Measurements from ENCODE around the gene FARS2. TPM values are rescaled to one million over a fixed set of nuclear protein-coding genes. Genes with fewer than 3 reads are reported as not detected.

Gene FARS2
- polyA plus RNA-seq, 2 of the 4 experiments (the other 2 are of a cell fraction), result 12.9 to 17.5 TPM

DNA sequence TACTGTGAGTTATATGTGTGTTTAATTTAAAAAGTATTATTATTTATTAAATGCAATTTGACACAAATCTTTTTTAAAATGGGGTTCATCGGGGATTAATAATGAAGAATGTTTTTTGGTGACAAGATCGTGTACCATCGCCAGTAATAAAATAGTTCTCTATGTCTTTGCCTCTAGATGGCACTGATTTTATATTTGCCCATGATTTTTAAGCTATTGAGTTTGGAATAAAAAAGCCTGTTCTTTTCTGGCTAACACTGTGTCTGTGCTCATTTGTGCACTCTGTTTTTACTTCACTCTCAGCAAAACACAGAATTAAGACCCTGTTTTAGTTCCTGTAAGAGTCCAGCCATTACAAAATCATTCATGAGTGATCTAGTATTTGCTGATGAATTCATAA lies 127.0 kb downstream of the FARS2 start:
- ATAC-seq (no peak), FAIRE-seq (no peak), DNase-seq (ENCODE audit: low read depth in 1 of 2, low spot score in 1 of 2) (no peak)
- H3K4me2 ChIP-seq, result no peak overlapping the region
- H3K4me1 ChIP-seq, result no peaks in the 10 kb centered on the region
- no peak overlapping the region for H3K27ac ChIP-seq
- WGBS (ENCODE audit: missing lambda C conversion rate), result 91% methylated on average over 3 of the region's 3 CpGs
- CTCF ChIA-PET, result interaction anchor here (0.6 to 1.3 kb wide), 3 partner anchors 9 to 245 kb away, joined by 3 to 4 read pairs (median 3); no protein-coding TSS in a partner anchor
- H3K4me3 ChIP-seq, result no peak overlapping the region
- H3K9me3 ChIP-seq, result no peaks in the 10 kb centered on the region
- TF ChIP-seq PHF8 (IDR thresholded peaks at IDR 0.05; ENCODE audit: borderline replicate concordance, low read depth) (no peak), ESRRA (IDR thresholded peaks at IDR 0.05; ENCODE audit: borderline replicate concordance, low read length) (no peak), ZSCAN20 (CRISPR knock-in tag; IDR thresholded peaks at IDR 0.05) (no peak)
- POLR2A ChIA-PET, result no interaction called here

DNA sequence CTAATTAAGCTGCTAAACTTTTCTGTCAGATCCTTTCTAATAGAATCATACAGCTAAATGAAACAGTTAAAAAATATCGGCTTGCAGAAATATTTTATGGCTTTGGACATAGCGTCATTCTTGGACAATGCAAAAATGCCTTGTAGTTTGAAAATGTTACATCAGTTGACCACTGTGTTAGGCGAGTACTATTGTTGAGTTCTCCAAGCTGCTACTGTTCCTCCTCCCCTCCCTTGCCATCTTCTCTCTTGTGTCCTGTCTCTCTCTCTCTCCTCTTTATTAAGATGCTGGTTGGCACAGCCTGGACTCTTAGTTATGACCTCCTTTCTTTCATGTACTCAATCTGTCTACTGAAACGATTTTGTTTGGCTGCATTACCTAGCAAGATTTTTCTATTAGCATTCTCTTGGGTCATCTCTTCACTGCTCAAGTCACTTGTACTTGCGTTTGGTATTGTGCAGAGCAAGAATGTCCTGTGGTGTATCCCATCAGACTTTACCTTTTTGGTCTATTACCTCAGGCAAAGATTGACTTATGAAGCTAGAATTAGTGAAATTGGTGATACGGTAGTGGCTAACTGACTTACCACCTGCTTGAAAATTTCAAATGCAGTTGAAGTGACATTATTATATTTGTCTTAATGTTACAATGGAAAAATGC lies 127.9 kb downstream of the FARS2 start:
- ChIA-PET CTCF (interaction anchor here (0.7 to 1.3 kb wide), 2 partner anchors 10 to 245 kb away, joined by 3 to 4 read pairs; no protein-coding TSS in a partner anchor), POLR2A (no interaction called here)
- no peak for DNase-seq (ENCODE audit: low read depth in 1 of 2, low spot score in 1 of 2)
- no peak overlapping the region for H3K4me3 ChIP-seq
- no peak overlapping the region for H3K4me2 ChIP-seq
- no peak for FAIRE-seq
- 75% methylated on average over 6 of the region's 6 CpGs for WGBS (ENCODE audit: missing lambda C conversion rate)
- no peaks in the 10 kb centered on the region for H3K9me3 ChIP-seq
- H3K4me1 ChIP-seq, result no peaks in the 10 kb centered on the region
- no peak overlapping the region for H3K27ac ChIP-seq
- TF ChIP-seq HOXB5 (CRISPR knock-in tag; IDR thresholded peaks at IDR 0.05) (no peak), CHD2 (IDR thresholded peaks at IDR 0.05; ENCODE audit: low read length, partially characterized antibody) (no peak), CBX8 (IDR thresholded peaks at IDR 0.05) (no peak), RFX5 (IDR thresholded peaks at IDR 0.05) (no peak), FOSL2 (IDR thresholded peaks at IDR 0.05) (no peak), FOSL2 (CRISPR knock-in tag; IDR thresholded peaks at IDR 0.05) (no peak), KDM1A (IDR thresholded peaks at IDR 0.05; ENCODE audit: low read depth) (no peak), HOXB13 (CRISPR knock-in tag; IDR thresholded peaks at IDR 0.05; ENCODE audit: low read depth) (no peak), ZC3H11A (IDR thresholded peaks at IDR 0.05) (no peak), CEBPB (IDR thresholded peaks at IDR 0.05) (no peak)
- TF ChIP-seq, protein P1, sequence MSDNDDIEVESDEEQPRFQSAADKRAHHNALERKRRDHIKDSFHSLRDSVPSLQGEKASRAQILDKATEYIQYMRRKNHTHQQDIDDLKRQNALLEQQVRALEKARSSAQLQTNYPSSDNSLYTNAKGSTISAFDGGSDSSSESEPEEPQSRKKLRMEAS (IDR thresholded peaks at IDR 0.05), result no peak
- TF ChIP-seq, protein P2, sequence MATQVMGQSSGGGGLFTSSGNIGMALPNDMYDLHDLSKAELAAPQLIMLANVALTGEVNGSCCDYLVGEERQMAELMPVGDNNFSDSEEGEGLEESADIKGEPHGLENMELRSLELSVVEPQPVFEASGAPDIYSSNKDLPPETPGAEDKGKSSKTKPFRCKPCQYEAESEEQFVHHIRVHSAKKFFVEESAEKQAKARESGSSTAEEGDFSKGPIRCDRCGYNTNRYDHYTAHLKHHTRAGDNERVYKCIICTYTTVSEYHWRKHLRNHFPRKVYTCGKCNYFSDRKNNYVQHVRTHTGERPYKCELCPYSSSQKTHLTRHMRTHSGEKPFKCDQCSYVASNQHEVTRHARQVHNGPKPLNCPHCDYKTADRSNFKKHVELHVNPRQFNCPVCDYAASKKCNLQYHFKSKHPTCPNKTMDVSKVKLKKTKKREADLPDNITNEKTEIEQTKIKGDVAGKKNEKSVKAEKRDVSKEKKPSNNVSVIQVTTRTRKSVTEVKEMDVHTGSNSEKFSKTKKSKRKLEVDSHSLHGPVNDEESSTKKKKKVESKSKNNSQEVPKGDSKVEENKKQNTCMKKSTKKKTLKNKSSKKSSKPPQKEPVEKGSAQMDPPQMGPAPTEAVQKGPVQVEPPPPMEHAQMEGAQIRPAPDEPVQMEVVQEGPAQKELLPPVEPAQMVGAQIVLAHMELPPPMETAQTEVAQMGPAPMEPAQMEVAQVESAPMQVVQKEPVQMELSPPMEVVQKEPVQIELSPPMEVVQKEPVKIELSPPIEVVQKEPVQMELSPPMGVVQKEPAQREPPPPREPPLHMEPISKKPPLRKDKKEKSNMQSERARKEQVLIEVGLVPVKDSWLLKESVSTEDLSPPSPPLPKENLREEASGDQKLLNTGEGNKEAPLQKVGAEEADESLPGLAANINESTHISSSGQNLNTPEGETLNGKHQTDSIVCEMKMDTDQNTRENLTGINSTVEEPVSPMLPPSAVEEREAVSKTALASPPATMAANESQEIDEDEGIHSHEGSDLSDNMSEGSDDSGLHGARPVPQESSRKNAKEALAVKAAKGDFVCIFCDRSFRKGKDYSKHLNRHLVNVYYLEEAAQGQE (IDR thresholded peaks at IDR 0.05), result no peak
- no peak for ATAC-seq

GRCh38 chr6:5390177-5390576 lies 128.9 kb downstream of the FARS2 start:
- no peak for DNase-seq (ENCODE audit: low read depth in 1 of 2, low spot score in 1 of 2)
- 77% methylated on average over 3 of the region's 3 CpGs for WGBS (ENCODE audit: missing lambda C conversion rate)
- CTCF ChIA-PET, result no interaction called here
- FAIRE-seq, result no peak
- Histone ChIP-seq H3K4me1 (no peaks in the 10 kb centered on the region), H3K27ac (no peak overlapping the region), H3K4me2 (no peak overlapping the region), H3K9me3 (no peaks in the 10 kb centered on the region), H3K4me3 (no peak overlapping the region)
- POLR2A ChIA-PET, result no interaction called here
- ATAC-seq, result no peak
- no peak for TF ChIP-seq SREBF2 (IDR thresholded peaks at IDR 0.05)
- TF ChIP-seq, protein P3, sequence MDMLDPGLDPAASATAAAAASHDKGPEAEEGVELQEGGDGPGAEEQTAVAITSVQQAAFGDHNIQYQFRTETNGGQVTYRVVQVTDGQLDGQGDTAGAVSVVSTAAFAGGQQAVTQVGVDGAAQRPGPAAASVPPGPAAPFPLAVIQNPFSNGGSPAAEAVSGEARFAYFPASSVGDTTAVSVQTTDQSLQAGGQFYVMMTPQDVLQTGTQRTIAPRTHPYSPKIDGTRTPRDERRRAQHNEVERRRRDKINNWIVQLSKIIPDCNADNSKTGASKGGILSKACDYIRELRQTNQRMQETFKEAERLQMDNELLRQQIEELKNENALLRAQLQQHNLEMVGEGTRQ (IDR thresholded peaks at IDR 0.05), result no peak
- no peak for TF ChIP-seq ESRRA (IDR thresholded peaks at IDR 0.05; ENCODE audit: borderline replicate concordance, low read length)
- no peak for TF ChIP-seq HOXB13 (CRISPR knock-in tag; IDR thresholded peaks at IDR 0.05; ENCODE audit: low read depth)
- TF ChIP-seq ZSCAN20 (CRISPR knock-in tag; IDR thresholded peaks at IDR 0.05), result no peak
- no peak for TF ChIP-seq SMC3 (IDR thresholded peaks at IDR 0.05)
- TF ChIP-seq, protein P4, sequence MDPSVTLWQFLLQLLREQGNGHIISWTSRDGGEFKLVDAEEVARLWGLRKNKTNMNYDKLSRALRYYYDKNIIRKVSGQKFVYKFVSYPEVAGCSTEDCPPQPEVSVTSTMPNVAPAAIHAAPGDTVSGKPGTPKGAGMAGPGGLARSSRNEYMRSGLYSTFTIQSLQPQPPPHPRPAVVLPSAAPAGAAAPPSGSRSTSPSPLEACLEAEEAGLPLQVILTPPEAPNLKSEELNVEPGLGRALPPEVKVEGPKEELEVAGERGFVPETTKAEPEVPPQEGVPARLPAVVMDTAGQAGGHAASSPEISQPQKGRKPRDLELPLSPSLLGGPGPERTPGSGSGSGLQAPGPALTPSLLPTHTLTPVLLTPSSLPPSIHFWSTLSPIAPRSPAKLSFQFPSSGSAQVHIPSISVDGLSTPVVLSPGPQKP (IDR thresholded peaks at IDR 0.05; ENCODE audit: low read depth, low read length), result no peak
- TF ChIP-seq CHD4 (IDR thresholded peaks at IDR 0.05; ENCODE audit: borderline replicate concordance), result no peak
- no peak for TF ChIP-seq CBX8 (IDR thresholded peaks at IDR 0.05)
- TF ChIP-seq HES2 (IDR thresholded peaks at IDR 0.05), result no peak
- TF ChIP-seq FOXS1 (CRISPR knock-in tag; IDR thresholded peaks at IDR 0.05), result no peak
- no peak for TF ChIP-seq GATA3 (IDR thresholded peaks at IDR 0.05; ENCODE audit: borderline replicate concordance)
- no peak for TF ChIP-seq TFCP2L1 (CRISPR knock-in tag; IDR thresholded peaks at IDR 0.05)
- no peak for TF ChIP-seq NR3C1 (IDR thresholded peaks at IDR 0.05)
- no peak for TF ChIP-seq BHLHE40 (IDR thresholded peaks at IDR 0.05; ENCODE audit: low read depth, low read length)
- TF ChIP-seq JUN (IDR thresholded peaks at IDR 0.05), result no peak
- no peak for TF ChIP-seq RFX5 (IDR thresholded peaks at IDR 0.05)
- TF ChIP-seq NFE2L2 (conservative IDR thresholded peaks at IDR 0.05; ENCODE audit: low read length), result no peak
- TF ChIP-seq RARB (CRISPR knock-in tag; IDR thresholded peaks at IDR 0.05), result no peak

Data from A549 (cell line).